AG08396 (cell line): ENCODE data around the gene TMEM229B.

Experiments used
- DNase-seq: peaks from one replicate; pipeline ENCODE4 v3.0.0; 2012; ENCODE audit warnings: low spot score, mixed read lengths

Gene TMEM229B

DNA sequence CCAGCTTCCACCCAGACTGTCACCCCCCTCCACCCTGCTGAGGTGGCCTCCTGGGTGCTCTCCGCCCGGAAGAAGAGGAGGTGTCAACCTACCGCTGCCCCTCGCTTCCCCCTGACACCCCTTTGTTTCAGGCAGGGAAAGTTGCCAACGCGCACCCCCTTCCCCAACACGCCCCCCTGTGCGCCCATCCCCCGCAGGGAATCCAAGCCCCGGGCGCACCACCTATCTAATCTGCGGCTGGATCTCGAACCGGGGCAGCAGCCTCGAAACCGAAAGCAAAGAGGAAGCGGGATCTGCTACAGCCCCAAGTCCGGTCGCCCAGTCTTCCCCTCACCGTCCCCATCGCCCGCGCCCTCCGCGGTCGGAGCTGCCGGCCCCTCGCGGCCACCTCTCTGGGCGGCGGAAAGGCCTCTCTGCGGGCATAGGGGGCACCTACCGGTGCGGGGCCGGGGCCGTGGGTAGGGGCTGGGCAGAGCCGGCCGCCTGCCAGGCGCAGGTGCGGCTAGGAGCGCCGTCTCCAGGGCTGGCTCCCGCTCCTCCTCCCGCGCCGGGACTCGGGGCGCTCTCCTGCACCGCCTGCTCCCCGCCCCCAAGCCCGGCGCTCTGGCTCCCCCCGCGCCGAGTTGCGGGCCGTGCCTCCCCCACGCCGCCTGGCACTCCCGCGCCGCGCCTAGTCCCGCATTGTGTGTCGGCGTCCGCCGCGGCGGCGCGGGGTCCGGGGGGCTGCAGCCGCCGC is 26.3 kb upstream of the TMEM229B start:
- DNase-seq = peak; percentile 79

DNA sequence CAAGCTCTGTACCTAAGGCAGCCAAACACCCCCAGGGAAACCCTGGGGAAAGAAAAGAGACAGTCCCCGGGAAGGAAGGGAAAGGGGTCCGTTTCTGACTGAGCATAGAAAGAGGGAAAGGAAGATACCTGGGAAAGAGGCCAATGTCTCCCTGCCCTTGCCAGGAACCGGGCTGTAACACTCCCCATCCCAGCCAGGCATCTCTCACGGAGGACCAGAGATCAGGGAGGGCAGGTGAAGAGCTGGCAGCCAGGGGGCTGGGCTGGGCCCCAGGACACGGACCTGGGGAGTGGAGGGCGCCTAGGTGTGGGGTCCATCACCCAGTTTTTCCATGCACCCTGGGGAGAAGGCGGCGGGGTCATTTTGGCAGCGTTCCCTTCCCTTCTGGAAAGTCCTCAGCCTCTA is 25.7 kb upstream of the TMEM229B start:
- no peak for DNase-seq

DNA sequence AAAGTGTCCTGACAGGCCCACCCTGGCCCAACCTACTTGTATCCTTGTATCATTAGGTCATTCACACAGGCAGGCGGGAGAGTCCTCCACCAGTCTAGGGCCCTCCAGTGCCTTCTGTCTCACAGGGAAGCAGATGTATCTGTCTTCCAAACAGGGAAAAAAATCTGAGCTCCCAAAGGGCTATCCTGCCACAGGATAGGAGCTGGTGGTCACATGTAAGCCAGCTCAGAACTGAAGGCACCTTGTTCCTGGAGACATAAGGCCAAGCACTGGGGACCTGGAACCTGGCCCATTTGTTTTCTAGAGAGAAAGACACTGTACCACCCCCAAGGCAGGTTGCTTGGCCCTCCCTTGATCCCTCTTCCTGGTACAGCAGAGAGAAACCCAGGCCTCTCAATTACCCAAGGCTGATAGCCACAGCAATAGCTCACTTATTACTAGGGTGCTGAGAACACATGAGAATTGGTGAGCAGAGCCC is 25.1 kb upstream of the TMEM229B start:
- no peak for DNase-seq

- DNase-seq = no peak
Observed at GRCh38 chr14:67512463-67513310, 24.2 kb upstream of the TMEM229B start.

- DNase-seq = no peak
Observed at GRCh38 chr14:67510836-67511235, 22.3 kb upstream of the TMEM229B start.

- no peak for DNase-seq
Observed at GRCh38 chr14:67510121-67510520, 21.6 kb upstream of the TMEM229B start.

DNA sequence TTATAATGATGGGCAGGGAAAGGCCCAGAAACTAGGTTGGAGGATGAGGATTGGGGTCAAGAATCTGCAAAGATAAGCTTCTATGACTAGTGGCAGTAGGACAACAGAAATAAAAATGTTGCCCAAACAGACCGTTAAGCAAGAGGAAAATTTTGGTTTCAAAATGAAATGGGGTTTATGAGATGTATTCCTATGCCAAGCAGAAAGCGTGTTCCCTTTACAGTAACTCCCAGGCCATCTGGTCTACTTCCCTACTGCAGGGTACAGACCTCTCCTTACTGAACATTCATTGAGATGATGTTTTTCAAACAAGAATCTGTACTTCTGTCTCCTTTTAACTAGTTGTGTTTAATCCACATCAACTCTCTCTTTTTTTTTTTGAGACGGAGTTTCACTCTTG is 20.4 kb upstream of the TMEM229B start:
- DNase-seq = no peak

- DNase-seq = no peak
Observed at GRCh38 chr14:67505254-67505653, 16.7 kb upstream of the TMEM229B start.

- no peak for DNase-seq
Observed at GRCh38 chr14:67503331-67503730, 14.8 kb upstream of the TMEM229B start.

GRCh38 chr14:67502867-67503266 is 14.3 kb upstream of the TMEM229B start:
- DNase-seq = no peak

- no peak for DNase-seq
Observed at GRCh38 chr14:67501670-67502069, 13.1 kb upstream of the TMEM229B start.

GRCh38 chr14:67500981-67501380 is 12.5 kb upstream of the TMEM229B start:
- DNase-seq = no peak

DNA sequence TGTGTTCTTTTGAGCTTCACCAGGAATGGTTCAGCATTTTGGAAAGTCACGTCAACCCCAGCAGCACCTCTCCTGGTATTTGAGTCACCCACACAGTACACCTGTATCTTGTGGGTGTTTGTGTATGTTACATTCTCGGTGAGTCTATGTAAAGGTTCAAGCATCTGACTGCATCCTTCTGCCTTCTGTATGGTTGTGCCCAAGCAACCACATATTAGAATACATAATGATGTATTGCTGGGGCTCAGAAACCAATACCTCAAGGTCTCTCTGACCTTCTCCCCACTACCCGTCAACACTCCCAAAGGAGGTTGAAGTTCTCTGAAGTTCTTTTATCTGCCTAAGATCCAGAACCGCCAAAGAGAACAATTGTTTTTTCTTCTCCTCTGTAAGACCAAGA is 9.2 kb upstream of the TMEM229B start:
- no peak for DNase-seq

GRCh38 chr14:67497216-67497615 is 8.7 kb upstream of the TMEM229B start:
- no peak for DNase-seq

- DNase-seq = no peak
Observed at GRCh38 chr14:67495827-67496226, 7.3 kb upstream of the TMEM229B start.

GRCh38 chr14:67493092-67493717 is 4.7 kb upstream of the TMEM229B start:
- no peak for DNase-seq

DNA sequence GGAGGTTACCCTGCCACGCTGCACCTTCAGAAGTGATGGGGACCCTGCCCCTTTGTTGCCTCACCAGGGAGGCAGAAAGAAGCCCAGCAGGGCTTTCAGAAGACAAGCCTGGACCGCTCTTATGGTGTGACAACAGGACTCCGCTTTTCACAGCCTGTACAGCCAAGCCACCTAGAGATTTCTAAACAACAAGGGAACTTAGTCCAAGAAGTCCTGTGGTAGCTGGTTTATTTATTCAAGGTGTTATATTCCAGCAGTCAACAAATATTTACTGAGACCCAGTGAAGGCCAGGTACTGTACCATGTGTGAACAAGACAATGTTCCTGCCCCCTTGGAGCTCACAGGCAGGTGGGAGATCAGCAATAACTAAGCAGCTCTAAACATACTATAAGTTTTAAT is 4.0 kb upstream of the TMEM229B start:
- no peak for DNase-seq

DNA sequence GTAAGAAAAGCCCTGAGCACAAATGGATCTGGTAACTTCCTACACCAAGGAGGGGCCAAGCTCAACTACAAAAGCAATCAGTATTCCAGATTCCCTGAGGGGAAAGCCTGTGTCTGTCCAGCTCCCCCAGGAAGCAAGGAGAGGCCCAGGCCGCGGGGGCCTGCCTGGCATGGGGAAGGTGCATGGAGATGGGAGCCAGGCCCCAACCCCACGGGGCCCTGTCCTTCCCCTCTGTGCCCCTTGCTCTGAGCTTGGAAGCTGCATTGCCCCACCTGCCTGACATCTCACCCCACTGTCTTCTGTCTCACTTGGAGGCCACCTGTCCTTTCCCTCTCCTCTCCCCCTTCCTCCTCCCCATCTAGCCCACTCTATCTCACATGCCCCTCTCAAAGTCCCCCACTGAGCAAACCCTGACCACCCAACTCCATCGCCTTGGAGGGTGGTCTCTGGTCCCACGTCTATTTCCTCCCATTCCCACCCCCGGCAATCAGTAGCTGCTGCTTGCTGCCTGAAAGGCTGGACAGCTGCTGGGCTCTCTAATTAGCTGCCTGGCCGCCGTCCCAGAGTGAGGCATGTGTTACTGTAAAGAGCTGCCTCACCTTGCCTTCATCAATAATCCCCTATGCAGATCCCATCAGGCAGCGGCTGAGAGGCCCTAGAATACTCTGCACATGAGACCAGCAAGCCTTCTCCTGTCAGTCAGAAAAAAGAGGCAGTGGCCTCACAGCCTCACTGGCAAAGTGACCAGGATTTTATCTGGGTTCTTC is 3.4 kb upstream of the TMEM229B start:
- DNase-seq = no peak

- DNase-seq = no peak
Observed at GRCh38 chr14:67491285-67491684, 2.8 kb upstream of the TMEM229B start.

DNA sequence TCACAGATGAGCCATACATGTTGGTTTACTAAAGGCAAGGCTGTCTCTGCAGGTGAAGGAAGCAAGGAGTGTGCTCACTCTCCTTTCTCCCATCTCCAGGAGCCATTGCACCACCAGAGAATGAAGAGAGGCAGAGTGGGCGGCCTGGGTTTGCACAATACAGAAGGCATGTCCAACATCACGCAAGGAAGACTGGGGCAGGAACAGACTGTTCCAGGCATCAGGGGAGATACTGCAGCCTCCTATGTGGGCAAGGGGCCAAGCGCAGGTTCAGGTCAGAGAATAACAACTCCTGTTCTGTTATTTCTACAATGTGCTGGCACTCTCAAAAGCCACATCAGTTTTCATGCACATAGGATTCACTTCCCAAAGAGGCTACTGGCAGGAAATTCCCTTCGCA is 1.7 kb upstream of the TMEM229B start:
- DNase-seq = no peak

DNA sequence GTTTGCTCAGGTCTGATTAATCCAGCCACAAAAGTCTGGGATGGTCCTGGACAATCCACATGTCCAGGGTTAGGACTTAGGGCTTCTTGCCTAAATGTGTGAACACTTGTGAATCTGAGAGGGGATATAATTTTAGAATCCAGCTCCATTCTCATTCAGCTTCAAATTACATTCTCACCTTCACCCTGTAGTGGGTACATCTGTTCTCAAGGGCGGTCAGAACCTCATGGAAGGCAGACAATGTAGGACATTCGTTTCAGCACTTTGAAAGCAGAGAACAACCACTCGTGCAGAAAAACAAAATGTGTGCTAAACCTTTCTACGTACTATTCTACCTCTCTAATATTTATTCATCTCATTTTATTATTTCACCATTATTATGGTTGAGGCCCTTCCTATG is 1.2 kb downstream of the TMEM229B start:
- DNase-seq = no peak

DNA sequence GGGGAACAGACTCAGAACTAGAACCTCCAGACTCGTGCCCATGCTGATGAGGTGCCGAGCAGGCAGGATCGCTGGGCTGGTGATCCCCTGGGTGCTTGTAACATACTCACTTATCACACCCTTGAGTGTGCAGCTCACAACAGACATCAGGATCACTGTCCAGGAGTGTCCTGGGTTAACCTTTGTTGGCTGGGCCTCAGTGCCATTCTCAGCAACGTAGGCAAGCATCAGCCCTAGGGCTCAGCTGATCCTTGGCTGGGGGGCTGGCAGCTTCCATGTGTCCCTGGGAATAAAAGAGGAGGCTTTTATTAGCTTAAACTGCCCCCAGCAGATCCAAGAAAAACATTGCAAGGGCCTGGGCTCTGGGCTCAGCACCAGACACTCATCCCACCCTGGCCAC is 1.6 kb downstream of the TMEM229B start:
- DNase-seq = no peak
